ENCODE results near the gene ZNF782.

GRCh38 chr9:96854651-96855273, 448 bp upstream of the ZNF782 start:
- TF ChIP-seq CTCF (IDR thresholded peaks at IDR 0.05) (no peak), POLR2A (IDR thresholded peaks at IDR 0.05) (no peak)

All from adrenal gland (tissue), 5 donors.